Activated B cell treated with CpG ODN at 0.5 μM for 24 hours (primary cell): ENCODE results near the gene NEK4. TPM values are rescaled to one million over a fixed set of nuclear protein-coding genes. Genes with fewer than 3 reads are reported as not detected.
"Not testable (repeated sequence)": the region's sequence is repeated elsewhere in the genome, so short reads cannot be mapped to it uniquely, and the experiment has no call there.

ENCODE experiments used
- ATAC-seq: fragments of 200-7000 bp; cut with Tn5 transposase; one replicate; pipeline ENCODE4 v1.10.0; 2021; ENCODE audit warnings: low read depth, mild to moderate bottlenecking, moderate library complexity
- CTCF ChIA-PET: fragments of 350-600 bp; sonication (Branson Sonifier 250); formaldehyde crosslinking; loops from one replicate; lab custom pipeline; 2021; ENCODE audit warnings: antibody characterized with exemption; lab: Charles Lee
- POLR2A ChIA-PET: fragments of 350-600 bp; sonication (Branson Sonifier 250); formaldehyde crosslinking; loops from one replicate; lab custom pipeline; 2021; ENCODE audit warnings: antibody characterized with exemption; lab: Charles Lee
- DNase-seq: peaks from one replicate; pipeline ENCODE4 v3.0.0; 2022
- H3K27ac Mint-ChIP-seq: one replicate; pipeline ENCODE4 v1.8.0; 2020; ENCODE audit warnings: mixed read lengths
- H3K27me3 Mint-ChIP-seq: one replicate; pipeline ENCODE4 v1.8.0; 2021; ENCODE audit warnings: mixed read lengths
- H3K36me3 Mint-ChIP-seq: one replicate; pipeline ENCODE4 v1.8.0; 2021; ENCODE audit warnings: low read depth, mixed read lengths
- H3K4me1 Mint-ChIP-seq: one replicate; pipeline ENCODE4 v1.8.0; 2021; ENCODE audit warnings: mixed read lengths
- H3K4me3 Mint-ChIP-seq: one replicate; pipeline ENCODE4 v1.8.0; 2020; ENCODE audit warnings: mild to moderate bottlenecking, mixed read lengths
- H3K9me3 Mint-ChIP-seq: one replicate; pipeline ENCODE4 v1.8.0; 2020; ENCODE audit warnings: mixed read lengths
- CTCF ChIP-seq: fragments of 200-600 bp; IDR thresholded peaks from one replicate; pipeline ENCODE4 v1.8.0; 2022; ENCODE audit warnings: antibody characterized with exemption, mild to moderate bottlenecking
- intact Hi-C: fragments of 100-400 bp; cut with micrococcal nuclease; formaldehyde crosslinking; loops from one replicate; pipeline ENCODE4 v1.15.1; 2024
- total RNA-seq: library from RNA; stranded (reverse); gene quantifications from 2 replicates; pipeline ENCODE4 v1.2.3, GENCODE V29; 2022

The NEK4 gene
- total RNA-seq, 1 donor from 2014 or later, result 24.5 TPM

- CTCF ChIA-PET, result no interaction called here
- Mint-ChIP-seq H3K27me3 (no peaks in the 10 kb centered on the region), H3K36me3 (peaks cover 59% of the 10 kb centered on the region), H3K27ac (peak overlapping the region; percentile 43), H3K4me1 (peaks cover 46% of the 10 kb centered on the region), H3K9me3 (no peaks in the 10 kb centered on the region), H3K4me3 (no peak overlapping the region)
- TF ChIP-seq CTCF, result no peak
- intact Hi-C loops, result no loop called here
- ATAC-seq (no peak), DNase-seq (no peak)
- POLR2A ChIA-PET, result interaction anchor here (0.7 kb wide), 1 partner anchor 334 kb away, joined by 5 read pairs; no protein-coding TSS in a partner anchor
Observed at GRCh38 chr3:52682016-52682415, 88.7 kb downstream of the NEK4 start.

GRCh38 chr3:52681596-52681995 is 89.1 kb downstream of the NEK4 start:
- no peak for ATAC-seq
- Mint-ChIP-seq H3K4me3 (peak overlapping the region; percentile 22), H3K4me1 (peaks cover 42% of the 10 kb centered on the region), H3K27ac (peak overlapping the region; percentile 43), H3K9me3 (no peaks in the 10 kb centered on the region), H3K36me3 (peaks cover 60% of the 10 kb centered on the region), H3K27me3 (no peaks in the 10 kb centered on the region)
- CTCF ChIA-PET, result no interaction called here
- no peak for DNase-seq
- POLR2A ChIA-PET, result interaction anchor here (0.7 kb wide), 1 partner anchor 334 kb away, joined by 5 read pairs; no protein-coding TSS in a partner anchor
- no peak for TF ChIP-seq CTCF
- intact Hi-C loops, result no loop called here

- peaks cover 28% of the 10 kb centered on the region for H3K4me1 Mint-ChIP-seq
- POLR2A ChIA-PET, result no interaction called here
- intact Hi-C loops, result no loop called here
- no peak overlapping the region for H3K4me3 Mint-ChIP-seq
- peaks cover 64% of the 10 kb centered on the region for H3K36me3 Mint-ChIP-seq
- no peaks in the 10 kb centered on the region for H3K27me3 Mint-ChIP-seq
- CTCF ChIA-PET, result no interaction called here
- H3K27ac Mint-ChIP-seq, result no peak overlapping the region
- no peaks in the 10 kb centered on the region for H3K9me3 Mint-ChIP-seq
- TF ChIP-seq CTCF, result no peak
- DNase-seq (no peak), ATAC-seq (no peak)
Observed at GRCh38 chr3:52679811-52680210, 90.9 kb downstream of the NEK4 start.

GRCh38 chr3:52679199-52679538 is 91.6 kb downstream of the NEK4 start:
- H3K27ac Mint-ChIP-seq, result no peak overlapping the region
- no peak for TF ChIP-seq CTCF
- POLR2A ChIA-PET, result no interaction called here
- no peak for DNase-seq
- peaks cover 65% of the 10 kb centered on the region for H3K36me3 Mint-ChIP-seq
- no peak overlapping the region for H3K4me3 Mint-ChIP-seq
- peaks cover 21% of the 10 kb centered on the region for H3K4me1 Mint-ChIP-seq
- ATAC-seq, result no peak
- CTCF ChIA-PET, result no interaction called here
- H3K9me3 Mint-ChIP-seq, result no peaks in the 10 kb centered on the region
- intact Hi-C loops, result no loop called here
- H3K27me3 Mint-ChIP-seq, result no peaks in the 10 kb centered on the region

DNA sequence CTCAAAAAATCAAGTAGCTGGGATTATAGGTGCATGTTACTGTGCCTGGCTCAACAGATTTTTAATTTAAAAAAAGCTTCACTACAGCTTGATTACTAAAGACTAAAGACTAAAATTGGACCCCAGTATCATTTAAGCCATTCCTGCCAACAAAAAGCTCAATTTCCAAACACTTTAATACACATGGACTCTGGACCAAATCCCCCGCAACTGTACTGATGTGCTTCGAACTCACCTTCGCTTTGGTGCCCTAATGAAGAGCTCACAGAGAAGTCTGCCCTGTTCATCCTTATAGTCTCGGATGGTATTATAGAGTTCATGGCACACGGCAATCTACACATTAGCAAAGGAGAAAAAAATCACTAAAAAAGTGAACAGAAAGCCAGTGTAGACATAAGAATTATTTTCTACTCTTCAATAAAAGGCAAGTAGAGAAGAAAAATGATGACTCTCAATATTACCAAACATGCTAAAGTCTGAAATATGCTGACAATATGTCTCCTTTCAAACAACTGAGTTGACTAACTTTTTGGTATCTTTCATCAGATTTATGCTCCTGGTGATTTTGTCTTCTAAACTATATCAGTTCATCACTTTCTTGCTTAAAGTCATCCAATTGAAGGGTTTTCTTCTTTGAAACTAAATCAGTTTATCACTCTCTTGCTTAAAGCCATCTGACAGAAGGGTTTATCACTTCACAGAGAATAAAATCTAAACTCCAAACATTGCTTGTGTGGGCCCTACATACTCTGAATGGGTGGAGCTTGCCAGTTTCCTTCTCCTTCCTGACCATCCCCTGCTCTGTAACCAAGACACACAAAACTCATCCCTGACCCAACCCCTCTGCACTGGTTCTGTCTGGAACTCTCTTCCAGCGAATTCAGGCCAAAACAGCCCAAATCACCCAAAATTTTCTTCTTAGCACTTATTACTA is 92.2 kb downstream of the NEK4 start:
- DNase-seq (no peak), ATAC-seq (no peak)
- intact Hi-C loops, result no loop called here
- Mint-ChIP-seq H3K27me3 (no peaks in the 10 kb centered on the region), H3K36me3 (peaks cover 65% of the 10 kb centered on the region), H3K9me3 (no peaks in the 10 kb centered on the region), H3K4me3 (no peak overlapping the region), H3K27ac (no peak overlapping the region), H3K4me1 (peaks cover 17% of the 10 kb centered on the region)
- no peak for TF ChIP-seq CTCF
- CTCF ChIA-PET, result no interaction called here
- POLR2A ChIA-PET, result interaction anchor here (0.6 kb wide), 1 partner anchor 12 kb away, joined by 4 read pairs; no protein-coding TSS in a partner anchor

GRCh38 chr3:52676201-52676600 is 94.5 kb downstream of the NEK4 start:
- H3K4me1 Mint-ChIP-seq, CTCF ChIA-PET, ATAC-seq, H3K9me3 Mint-ChIP-seq, POLR2A ChIA-PET, intact Hi-C loops, DNase-seq, H3K4me3 Mint-ChIP-seq, H3K27me3 Mint-ChIP-seq, H3K27ac Mint-ChIP-seq: not testable (repeated sequence)
- H3K36me3 Mint-ChIP-seq, result peaks cover 71% of the 10 kb centered on the region
